Cardiac muscle cell (in vitro differentiated cells and primary cell): ENCODE data around the gene SH3BP2. TPM values are rescaled to one million over a fixed set of nuclear protein-coding genes. Genes with fewer than 3 reads are reported as not detected.

Source experiments
- DNase-seq, 2 donors: peaks; one replicate each; pipeline versions ENCODE4 v3.0.0 to v3.0.0-alpha.2; 2010 to 2017; ENCODE audit warnings: low read depth in 1 of 2, low spot score in 1 of 2
- H3K27ac ChIP-seq: fragments of 200-600 bp; sonication (generic); 2 replicates; pipeline ENCODE4 v1.5.1; 2016
- H3K27me3 ChIP-seq: fragments of 200-600 bp; sonication (generic); 2 replicates; pipeline ENCODE4 v1.6.0; 2016; ENCODE audit warnings: control low read depth
- H3K36me3 ChIP-seq: fragments of 200-600 bp; sonication (generic); 2 replicates; pipeline ENCODE4 v1.5.1; 2016; ENCODE audit warnings: control low read depth
- H3K4me1 ChIP-seq: fragments of 200-600 bp; sonication (generic); 2 replicates; pipeline ENCODE4 v1.8.1; 2017; ENCODE audit warnings: low read depth, mild to moderate bottlenecking, mixed run types
- H3K4me3 ChIP-seq: fragments of 200-600 bp; sonication (generic); 2 replicates; pipeline ENCODE4 v1.5.1; 2016; ENCODE audit warnings: mild to moderate bottlenecking
- H3K9me3 ChIP-seq: fragments of 200-600 bp; sonication (generic); 2 replicates; pipeline ENCODE4 v1.5.1; 2017; ENCODE audit warnings: low read depth, mild to moderate bottlenecking, control low read depth
- polyA plus RNA-seq: library from polyadenylated mRNA; unstranded; fragments of >200 nt; fragmentation: Nextera tagmentation; extraction: Ambion mirVana; gene quantifications from 2 replicates; pipeline ENCODE4 v1.2.1, GENCODE V29; 2016
- total RNA-seq: library from RNA; depleted of rRNA; stranded (reverse); fragments of >200 nt; gene quantifications from 2 replicates; pipeline ENCODE4 v1.2.3, GENCODE V29; 2016
- TF ChIP-seq, protein P1 (sequence below): IDR thresholded peaks from 2 replicates; pipeline ENCODE4 v1.5.1; 2012; ENCODE audit warnings: low read depth, mild to moderate bottlenecking, low read length

Gene SH3BP2
- total and polyA plus RNA-seq, 2 experiments from 2014 or later: 8.5 to 31.7 TPM

DNA sequence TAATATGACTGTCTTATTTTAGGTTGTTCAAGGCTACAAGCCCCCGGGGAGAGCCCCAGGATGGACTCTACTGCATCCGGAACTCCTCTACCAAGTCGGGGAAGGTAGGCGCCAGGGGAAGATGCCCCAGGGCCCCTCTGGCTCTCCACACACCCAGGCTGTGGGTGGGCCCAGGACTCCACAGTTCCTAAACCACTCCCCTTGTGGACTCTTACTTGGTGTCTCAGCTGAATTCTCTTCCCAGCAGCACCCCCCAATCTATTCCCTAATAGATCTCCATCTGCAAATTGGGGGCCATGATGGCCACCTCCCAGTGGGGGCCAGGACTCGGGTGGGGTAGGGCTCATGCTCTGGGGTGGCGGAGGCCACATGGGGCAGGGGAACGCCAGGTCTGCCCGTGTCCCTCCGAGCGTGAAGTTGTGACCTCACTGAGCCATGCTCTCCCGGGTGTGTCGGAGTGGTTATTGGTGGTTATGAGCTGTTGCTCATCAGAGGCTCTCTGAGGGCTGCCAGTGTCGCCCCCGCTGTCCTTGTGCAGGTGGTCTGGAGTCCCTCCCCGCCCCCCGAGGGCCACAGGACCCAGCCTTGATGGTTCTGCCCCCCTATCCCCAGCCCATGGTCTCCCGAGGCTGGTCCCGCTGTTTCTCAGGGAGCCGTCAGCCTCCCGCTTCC is 39.6 kb downstream of the SH3BP2 start:
- no peak for DNase-seq
- TF ChIP-seq, protein P1, sequence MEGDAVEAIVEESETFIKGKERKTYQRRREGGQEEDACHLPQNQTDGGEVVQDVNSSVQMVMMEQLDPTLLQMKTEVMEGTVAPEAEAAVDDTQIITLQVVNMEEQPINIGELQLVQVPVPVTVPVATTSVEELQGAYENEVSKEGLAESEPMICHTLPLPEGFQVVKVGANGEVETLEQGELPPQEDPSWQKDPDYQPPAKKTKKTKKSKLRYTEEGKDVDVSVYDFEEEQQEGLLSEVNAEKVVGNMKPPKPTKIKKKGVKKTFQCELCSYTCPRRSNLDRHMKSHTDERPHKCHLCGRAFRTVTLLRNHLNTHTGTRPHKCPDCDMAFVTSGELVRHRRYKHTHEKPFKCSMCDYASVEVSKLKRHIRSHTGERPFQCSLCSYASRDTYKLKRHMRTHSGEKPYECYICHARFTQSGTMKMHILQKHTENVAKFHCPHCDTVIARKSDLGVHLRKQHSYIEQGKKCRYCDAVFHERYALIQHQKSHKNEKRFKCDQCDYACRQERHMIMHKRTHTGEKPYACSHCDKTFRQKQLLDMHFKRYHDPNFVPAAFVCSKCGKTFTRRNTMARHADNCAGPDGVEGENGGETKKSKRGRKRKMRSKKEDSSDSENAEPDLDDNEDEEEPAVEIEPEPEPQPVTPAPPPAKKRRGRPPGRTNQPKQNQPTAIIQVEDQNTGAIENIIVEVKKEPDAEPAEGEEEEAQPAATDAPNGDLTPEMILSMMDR: no peak

DNA sequence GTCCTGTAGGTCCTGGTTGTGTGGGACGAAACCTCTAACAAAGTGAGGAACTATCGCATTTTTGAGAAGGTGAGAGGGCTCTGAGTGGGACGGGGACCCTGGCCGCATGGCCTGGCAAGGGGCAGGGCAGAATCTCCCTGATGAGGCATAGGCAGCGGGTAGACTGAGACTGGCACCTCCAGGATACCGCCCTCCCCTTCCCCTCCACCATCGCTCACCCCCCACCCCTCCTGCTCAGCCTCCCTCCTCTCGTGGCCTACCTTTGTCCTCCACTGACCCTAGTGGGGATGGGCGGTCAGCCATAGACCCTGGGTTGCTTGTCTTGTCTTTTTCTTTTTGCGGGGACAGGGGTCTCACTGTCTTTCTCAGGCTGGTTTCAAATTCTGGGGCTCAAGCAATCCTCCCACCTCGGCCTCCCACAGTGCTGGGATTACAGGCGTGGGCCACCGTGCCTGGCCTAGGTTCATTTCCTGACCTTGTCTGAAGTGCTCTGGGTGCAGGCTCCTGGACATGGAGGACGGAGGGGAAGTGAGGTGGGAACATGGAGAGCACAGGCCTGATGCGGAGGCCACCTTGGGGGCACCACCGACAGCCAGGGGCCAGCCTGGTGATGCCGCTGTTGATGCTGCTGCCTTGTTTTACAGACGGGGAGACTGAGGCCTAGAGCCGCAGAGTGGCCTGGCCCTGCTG is 40.2 kb downstream of the SH3BP2 start:
- no peak overlapping the region for H3K4me3 ChIP-seq
- no peaks in the 10 kb centered on the region for H3K9me3 ChIP-seq
- DNase-seq: no peak
- H3K36me3 ChIP-seq: no peaks in the 10 kb centered on the region
- TF ChIP-seq, protein P1: no peak
- no peaks in the 10 kb centered on the region for H3K27me3 ChIP-seq
- no peak overlapping the region for H3K27ac ChIP-seq
- H3K4me1 ChIP-seq: no peaks in the 10 kb centered on the region

More for the DNA sequence above, 39.6 kb downstream of the SH3BP2 start:
- Histone ChIP-seq H3K27me3 (no peaks in the 10 kb centered on the region), H3K4me1 (no peaks in the 10 kb centered on the region), H3K27ac (no peak overlapping the region), H3K9me3 (no peaks in the 10 kb centered on the region), H3K36me3 (no peaks in the 10 kb centered on the region), H3K4me3 (no peak overlapping the region)

GRCh38 chr4:2833671-2834000 is 40.8 kb downstream of the SH3BP2 start:
- Histone ChIP-seq H3K27ac (no peak overlapping the region), H3K9me3 (no peaks in the 10 kb centered on the region), H3K4me3 (no peak overlapping the region), H3K27me3 (no peaks in the 10 kb centered on the region), H3K36me3 (no peaks in the 10 kb centered on the region), H3K4me1 (no peaks in the 10 kb centered on the region)
- no peak for DNase-seq
- TF ChIP-seq, protein P1: no peak

- no peaks in the 10 kb centered on the region for H3K4me1 ChIP-seq
- no peaks in the 10 kb centered on the region for H3K27me3 ChIP-seq
- TF ChIP-seq, protein P1: no peak
- no peaks in the 10 kb centered on the region for H3K36me3 ChIP-seq
- no peaks in the 10 kb centered on the region for H3K9me3 ChIP-seq
- H3K27ac ChIP-seq: no peak overlapping the region
- DNase-seq: no peak
- no peak overlapping the region for H3K4me3 ChIP-seq
Observed at GRCh38 chr4:2834001-2834921, 41.4 kb downstream of the SH3BP2 start.

DNA sequence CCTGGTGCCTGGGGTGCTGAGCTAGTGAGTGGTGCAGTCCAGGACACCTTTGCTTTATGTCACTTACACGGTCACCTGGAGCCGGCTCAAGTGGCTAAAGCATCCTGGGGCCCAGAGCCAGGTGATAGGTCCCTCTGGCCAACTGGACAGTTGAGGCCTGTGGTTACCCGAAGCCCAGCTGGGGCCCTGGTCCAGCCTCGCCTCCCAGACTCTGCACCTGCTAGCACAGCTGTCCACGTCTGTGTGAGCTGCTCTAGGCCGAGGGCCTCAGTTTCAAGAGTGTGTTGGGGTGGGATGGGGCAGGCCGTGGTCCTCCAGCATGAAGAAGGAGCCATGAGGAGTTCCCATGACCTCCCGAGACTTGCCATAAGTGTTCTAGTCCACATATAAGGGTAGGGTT is 43.1 kb downstream of the SH3BP2 start:
- Histone ChIP-seq H3K4me3 (no peak overlapping the region), H3K36me3 (no peaks in the 10 kb centered on the region), H3K27ac (no peak overlapping the region), H3K9me3 (no peaks in the 10 kb centered on the region), H3K4me1 (no peaks in the 10 kb centered on the region), H3K27me3 (no peaks in the 10 kb centered on the region)
- DNase-seq: no peak
- TF ChIP-seq, protein P1: no peak
